NCI-H146 (cell line): ENCODE measurements around the gene EZH1.
A peak's percentile ranks its signal among the peaks of the same experiment; 100 is the strongest.
"Not testable (repeated sequence)": the region's sequence is repeated elsewhere in the genome, so short reads cannot be mapped to it uniquely, and the experiment has no call there.

Experiments
- DNase-seq: peaks from one replicate; lab custom pipeline; 2025; lab: John Stamatoyannopoulos, UW

Gene EZH1

DNA sequence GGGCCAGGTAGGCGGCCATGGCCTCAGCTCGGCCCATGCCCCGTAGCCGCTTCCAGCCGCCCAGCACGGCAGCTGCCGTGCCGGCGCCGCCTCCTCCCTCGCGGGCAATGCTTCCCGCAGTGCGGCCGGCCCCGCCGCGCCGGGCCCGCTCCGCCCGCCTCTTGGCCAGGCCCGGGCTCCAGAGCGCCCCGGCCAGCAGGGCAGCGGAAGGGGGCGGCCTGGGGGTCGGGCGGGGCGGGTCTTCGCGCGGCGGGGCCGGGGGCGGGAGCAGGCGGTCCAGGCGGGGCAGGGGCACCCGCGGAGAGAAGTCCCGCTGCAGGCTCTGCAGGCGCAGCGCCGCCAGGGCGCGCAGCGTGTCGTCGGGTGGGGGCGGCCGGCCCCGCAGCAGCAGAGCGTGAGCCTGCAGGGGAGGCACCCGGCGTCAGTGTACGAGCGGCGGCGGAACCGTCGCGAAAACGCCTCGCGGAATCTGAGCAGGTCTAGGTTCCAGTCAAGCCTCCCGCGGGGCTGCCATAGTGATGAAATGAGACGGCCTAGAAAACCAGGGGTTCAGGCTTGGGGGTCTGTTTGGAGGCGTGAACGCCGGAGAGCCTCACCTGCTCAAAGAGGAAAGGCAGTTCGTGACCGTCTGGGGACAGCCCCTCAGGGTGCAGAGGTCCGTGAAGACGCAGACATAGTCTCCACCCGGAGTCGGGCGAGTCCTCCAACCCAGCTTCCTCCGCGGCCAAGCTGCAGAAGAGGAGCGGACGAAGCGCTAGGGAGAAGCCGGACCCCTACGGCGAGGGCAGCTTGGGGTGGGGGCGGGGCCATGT lies 74.7 kb downstream of the EZH1 start:
- no peak for DNase-seq

DNA sequence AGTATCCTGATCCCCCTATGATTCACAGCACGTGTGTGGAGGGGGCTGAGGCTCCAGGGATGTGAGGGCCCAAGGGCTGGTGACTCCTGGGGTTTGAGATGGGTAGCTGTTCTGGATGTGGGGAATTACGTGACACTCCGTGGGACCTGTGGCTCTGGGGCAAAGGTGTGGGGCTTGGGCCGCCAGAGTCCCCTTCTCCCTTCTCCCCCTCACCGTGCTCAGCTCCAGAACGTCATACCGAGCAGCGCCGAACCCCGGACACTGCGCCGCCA lies 75.2 kb downstream of the EZH1 start:
- no peak for DNase-seq

DNA sequence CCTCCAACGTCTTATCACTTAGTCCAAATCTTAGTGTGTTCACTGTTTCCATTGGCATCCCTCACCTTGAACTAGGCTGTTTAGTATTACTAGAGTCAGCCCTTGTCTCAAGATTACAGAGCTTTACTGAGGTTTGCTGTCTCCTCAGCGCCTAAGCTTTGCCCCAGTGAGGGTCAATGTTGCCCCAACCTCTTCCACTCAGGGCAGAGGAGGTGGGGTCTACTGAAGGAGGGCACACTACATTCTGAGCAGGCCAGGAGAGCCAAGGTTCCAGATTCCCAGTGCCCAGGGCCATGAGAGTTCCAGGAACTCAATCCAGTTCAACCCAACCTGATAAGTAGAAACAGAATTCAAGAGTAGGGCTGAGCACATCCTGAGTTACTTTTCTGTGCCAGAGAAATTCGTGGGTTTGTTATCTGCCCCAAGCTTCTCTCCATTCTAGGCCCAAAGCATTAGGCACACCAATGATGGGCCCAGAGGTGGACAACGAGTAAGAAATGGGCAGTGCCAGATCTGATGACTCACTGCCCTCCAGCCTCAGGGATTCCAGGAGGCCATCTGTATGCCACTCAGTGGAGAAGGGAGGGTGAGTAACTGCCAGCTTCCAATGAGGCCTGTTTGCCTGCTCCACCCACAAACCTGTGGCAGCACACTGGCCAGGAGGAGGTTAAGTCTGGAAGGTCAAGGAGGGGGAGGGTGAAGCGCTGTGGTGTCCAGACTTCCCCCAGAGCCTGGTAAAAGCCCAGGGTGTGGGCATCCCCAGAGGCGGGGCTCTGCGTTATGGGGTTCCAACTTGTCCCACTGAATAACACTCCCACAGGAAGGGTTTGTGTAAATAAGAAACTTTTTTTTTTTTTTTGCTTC lies 77.5 kb downstream of the EZH1 start:
- no peak for DNase-seq

DNA sequence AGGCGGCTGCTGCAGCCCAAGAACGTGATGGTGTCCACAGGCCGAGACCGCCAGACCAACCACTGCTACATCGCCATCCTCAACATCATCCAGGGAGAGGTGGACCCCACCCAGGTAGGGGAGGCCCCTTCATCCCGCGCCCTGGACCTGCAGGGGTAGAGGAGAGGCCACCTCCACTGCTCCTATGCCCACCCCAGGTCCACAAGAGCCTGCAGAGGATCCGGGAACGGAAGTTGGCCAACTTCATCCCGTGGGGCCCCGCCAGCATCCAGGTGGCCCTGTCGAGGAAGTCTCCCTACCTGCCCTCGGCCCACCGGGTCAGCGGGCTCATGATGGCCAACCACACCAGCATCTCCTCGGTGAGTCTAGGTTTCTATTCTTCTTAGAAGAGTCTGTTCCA lies 78.7 kb downstream of the EZH1 start:
- DNase-seq: not testable (repeated sequence)

DNA sequence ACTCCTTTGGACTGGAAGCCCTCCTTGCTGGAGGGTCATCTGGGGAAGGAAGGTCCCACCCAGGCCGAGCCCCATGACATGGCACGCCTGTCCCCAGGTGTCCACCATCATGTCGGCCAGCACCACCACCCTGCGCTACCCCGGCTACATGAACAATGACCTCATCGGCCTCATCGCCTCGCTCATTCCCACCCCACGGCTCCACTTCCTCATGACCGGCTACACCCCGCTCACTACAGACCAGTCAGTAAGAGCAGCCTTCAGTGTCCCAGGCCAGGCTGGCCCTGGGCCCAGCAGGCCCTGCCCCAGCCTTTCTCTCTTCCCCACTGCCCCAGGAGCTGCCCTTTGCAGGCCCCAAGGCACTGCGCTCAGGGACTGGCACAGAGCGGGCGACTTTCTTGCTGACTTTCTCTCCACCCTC lies 79.2 kb downstream of the EZH1 start:
- no peak for DNase-seq

DNA sequence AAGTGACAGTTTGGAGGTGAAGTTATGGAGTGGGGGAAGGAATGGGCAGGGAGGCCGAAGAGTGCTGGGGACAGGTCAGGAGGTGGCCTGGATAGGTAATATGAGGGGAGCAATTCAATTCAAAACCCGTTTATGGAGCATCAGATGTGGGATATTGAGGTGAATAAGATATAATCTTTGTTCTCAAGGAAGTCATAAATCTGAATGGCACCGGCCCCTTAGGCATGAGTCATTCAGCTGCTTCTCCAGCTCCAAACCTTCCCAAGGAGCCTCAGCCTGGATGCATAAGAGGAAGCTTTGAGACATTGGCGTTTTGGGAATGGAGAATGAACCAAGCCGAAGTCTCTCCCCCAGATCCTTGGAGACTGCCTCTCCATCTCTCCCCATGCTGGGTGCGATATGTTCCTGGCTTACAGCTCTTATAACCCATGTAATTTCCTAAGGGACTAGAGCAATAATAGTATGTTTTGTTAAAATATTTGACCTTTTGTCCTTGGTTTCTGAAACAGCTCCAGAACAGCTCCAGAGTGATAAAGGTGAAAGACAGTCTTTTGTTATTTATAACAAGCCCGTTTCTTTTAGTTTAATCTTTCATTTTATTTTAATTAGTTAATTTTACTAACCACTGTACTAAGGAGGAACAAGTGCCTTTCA lies 84.0 kb downstream of the EZH1 start:
- no peak for DNase-seq

DNA sequence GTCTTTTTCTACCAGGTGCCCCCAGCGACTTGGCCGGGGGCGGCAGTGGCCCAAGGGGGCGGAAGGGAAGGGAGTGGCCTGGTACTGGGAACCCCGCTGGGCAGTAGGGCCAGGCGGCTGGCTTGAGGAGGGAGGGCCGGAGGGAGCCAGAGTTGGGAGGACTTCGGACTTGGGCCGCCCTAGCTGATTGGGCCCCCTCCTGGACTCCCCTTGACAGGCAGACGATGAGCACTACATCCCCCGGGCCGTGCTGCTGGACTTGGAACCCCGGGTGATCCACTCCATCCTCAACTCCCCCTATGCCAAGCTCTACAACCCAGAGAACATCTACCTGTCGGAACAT lies 84.9 kb downstream of the EZH1 start:
- not testable (repeated sequence) for DNase-seq

DNA sequence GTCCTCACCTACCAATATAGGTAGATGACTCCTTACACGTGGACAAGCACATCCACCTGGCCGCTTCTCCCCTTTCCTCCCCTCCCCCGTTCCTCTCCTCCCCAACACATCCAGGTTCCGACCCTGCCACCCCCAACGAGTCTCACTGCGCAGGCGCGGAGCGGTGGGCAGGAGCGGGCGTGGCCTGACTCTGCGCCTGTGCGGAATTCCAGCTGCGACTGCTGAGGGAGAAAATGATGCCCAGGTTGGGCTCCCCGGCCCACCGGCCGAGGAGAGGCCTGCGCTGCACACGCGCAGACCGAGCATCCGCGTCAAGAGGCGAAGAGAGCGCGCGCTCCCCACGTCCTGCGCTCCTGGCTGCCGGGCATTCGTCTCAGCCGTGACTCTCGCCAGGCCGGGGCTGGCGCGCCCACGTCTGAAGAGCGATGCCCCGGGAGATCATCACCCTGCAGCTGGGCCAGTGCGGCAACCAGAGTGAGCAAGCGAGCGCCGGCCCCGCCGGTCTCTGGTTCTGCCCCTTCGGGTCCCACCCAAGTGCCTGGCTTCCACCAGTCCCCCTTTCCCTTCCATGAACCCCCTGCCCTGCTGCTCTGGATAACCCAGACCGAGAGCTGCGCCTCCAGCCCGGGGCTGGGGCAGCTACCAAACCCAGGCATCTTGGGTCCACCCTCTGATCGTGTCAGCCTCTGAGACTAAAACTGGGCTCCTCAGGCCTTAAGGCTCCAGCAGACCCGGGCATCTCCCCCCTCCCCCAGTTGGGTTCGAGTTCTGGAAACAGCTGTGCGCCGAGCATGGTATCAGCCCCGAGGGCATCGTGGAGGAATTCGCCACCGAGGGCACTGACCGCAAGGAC lies 85.5 kb downstream of the EZH1 start, which contains the start of gene TUBG2:
Gene TUBG2, plus strand, starts transcription at position 206 of the 853 bp plus-strand sequence. Its CDS starts 220 bp downstream, at position 426.
- peak; percentile 97 for DNase-seq

DNA sequence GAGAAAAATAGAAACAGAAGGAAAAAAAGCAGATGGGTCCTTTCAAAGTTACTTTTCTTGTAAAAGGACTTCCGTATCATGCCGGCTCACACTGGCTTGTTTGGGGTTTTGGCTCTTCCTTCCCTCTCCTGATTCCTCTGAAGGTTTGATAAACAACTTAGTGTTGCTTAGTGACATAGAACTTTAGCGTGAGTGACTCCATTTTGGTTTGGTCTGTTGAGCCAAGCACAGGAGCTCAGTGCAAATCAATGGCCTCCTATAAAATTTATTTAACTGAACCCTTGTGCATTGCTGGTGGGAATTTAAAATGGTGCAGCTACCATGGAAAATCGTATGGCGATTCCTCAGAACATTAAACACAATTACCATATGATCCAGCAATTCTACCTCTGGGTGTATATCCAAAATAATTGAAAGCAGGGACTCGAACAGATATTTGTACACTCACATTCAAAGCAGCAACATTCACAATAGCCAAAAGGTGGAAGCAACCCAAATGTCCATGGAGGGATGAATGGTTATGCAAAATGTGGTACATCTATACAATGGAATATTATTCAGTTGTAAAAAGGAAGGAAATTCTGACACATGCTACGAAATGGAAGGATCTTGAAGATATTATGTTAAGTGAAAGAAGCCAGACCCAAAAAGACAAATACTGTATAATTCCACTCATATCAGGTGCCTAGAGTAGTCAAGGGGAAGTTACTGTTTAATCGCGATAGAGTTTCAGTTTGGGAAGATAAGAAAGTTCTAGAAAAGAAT lies 86.8 kb downstream of the EZH1 start:
- DNase-seq: no peak

DNA sequence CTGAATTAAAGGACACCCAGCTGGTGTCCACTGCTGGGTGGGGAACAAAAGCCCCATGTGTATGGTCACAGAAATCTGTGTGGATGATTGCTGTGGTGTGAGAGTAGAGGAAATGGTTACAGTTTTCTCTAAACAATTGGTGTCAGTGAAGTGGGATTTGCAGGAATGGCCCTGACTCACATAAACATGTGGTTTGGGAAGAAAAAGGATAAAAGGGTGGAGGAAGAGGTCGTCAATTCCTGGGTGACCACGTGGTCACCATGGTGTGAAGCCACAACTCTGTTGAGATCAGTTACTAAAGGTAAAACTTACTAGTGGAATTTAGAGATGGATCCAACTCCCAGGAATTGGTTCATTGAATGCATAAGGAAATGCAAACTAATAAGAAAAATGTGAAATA lies 89.3 kb downstream of the EZH1 start:
- no peak for DNase-seq

DNA sequence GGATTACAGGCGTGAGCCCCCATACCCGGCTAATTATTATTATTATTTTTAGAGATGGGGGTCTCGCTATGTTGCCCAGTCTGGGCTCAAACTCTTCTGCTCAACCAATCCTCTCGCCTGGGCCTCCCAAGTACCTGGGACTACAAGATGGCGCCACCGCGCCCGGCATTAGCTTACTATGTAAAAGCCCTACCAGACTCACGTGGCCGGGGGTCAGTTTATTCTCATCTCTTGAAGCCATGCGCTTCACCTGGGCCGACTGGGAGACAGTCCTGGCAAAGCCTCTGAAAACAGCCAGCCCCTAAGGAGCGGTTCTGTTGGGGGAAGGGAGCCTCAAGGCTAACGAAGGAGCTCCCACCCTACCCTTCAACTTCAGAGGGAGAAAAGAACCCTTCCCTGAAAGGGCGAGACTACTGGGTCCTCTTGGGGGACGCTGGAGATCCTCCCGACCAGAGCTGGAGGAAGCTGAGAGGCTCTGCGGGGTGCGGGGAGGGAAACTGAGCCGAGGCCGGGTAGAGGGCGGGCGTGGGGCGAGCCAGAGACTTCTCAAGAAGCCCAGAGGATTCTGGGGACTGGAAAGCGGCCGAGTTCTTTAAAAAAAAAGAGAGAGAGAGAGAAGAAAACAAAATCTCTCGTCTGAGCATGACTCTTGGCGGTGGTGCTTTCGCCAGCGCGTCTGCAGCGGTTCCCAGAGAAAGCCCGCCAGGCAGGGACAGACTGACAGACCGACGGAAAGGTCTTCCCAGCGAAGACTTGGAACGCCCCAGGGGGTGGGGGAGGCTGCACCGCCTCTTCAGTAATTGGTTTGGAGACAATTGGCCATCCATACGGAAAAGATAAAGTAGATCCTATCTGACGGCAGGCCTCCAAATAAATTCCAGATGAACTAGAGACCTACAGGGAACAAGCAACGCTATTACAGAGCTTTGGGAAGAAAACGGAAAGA lies 91.4 kb downstream of the EZH1 start:
- DNase-seq: peak; percentile 57

DNA sequence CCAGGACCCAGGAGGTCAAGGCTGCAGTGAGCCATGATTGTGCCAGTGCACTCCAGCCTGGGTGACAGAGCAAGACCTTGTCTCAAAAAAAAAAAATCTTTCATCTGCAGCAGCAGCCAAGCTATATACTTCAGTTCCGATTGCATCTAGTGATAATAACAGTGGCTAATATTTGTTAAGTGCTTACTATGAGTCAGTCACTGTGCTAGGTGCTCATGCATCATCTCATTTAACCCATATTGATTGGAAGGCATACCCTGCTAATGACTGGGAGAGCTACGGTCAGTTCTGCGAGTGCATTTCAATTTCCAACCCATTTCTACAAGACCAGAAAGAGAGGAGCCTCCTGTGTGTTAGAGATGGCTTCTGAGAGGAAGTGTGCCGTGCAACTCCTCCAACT lies 93.4 kb downstream of the EZH1 start:
- no peak for DNase-seq
